ENCODE results near the gene BTBD16.

DNA sequence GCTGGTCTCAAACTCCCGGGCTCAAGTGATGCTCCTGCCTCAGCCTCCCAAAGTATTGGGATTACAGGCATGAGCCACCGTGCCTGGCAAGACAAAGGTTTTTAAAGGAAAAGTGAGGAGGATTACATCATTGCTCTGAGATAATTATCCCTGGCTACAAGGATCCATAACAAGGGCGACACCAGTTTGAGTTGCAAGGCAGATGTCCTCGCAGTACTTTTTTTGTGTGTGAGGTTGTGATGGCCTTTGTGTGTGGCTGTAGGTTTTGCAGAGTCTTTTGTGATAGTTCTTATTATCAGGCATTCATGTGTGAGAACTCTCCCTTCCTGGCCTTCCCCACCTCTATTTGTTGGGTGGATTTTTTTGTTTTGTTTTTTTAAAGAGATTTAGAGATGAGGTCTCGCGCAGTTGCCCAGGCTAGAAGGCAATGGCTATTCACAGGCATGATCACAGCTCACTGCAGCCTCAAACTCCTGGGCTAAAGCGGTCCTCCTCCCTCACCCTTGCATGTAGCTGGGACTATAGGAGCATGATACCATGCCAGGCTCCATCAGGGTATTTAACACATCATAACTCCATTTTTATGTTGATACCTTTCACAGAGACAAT is 10.0 kb downstream of the BTBD16 start:
- TF ChIP-seq POLR2AphosphoS5 (IDR thresholded peaks at IDR 0.05) = no peak
- TF ChIP-seq, protein P1, sequence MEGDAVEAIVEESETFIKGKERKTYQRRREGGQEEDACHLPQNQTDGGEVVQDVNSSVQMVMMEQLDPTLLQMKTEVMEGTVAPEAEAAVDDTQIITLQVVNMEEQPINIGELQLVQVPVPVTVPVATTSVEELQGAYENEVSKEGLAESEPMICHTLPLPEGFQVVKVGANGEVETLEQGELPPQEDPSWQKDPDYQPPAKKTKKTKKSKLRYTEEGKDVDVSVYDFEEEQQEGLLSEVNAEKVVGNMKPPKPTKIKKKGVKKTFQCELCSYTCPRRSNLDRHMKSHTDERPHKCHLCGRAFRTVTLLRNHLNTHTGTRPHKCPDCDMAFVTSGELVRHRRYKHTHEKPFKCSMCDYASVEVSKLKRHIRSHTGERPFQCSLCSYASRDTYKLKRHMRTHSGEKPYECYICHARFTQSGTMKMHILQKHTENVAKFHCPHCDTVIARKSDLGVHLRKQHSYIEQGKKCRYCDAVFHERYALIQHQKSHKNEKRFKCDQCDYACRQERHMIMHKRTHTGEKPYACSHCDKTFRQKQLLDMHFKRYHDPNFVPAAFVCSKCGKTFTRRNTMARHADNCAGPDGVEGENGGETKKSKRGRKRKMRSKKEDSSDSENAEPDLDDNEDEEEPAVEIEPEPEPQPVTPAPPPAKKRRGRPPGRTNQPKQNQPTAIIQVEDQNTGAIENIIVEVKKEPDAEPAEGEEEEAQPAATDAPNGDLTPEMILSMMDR (IDR thresholded peaks at IDR 0.05) = no peak

All from transverse colon (tissue), 4 donors.